GM19328 (cell line): ENCODE results near the gene ITGAE.
"Not testable (repeated sequence)": the region's sequence is repeated elsewhere in the genome, so short reads cannot be mapped to it uniquely, and the experiment has no call there.

ENCODE experiments used
- ATAC-seq: cut with Tn5 transposase; IDR thresholded peaks from one replicate; pipeline ENCODE4 v1.9.1; 2021; ENCODE audit warnings: mild to moderate bottlenecking, moderate library complexity; ENCODE audit not compliant: unreplicated experiment

Gene ITGAE

DNA sequence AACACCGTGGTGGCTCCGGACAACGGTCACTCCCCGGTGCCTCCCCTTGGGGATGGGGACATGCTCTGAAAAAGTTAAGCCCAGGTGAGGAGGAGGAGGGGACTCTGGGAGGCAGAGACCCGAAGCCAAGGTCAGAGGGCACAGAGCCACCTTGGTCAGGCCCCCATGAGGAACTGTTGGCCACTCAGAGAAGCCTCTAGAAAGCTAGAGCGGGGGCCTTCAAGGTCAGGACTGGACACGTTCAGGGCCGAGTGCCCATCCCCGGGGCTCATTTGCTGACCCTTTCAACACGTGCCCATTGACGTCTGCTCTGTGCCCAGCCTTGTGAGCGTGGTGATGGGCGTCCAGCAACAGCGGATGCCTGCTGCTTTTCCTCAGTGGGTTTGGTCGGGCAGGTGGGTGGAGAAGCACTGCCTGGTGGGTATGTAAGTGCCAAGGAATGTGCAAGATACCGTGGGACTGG, 39.0 kb downstream of the ITGAE start:
- no peak for ATAC-seq

DNA sequence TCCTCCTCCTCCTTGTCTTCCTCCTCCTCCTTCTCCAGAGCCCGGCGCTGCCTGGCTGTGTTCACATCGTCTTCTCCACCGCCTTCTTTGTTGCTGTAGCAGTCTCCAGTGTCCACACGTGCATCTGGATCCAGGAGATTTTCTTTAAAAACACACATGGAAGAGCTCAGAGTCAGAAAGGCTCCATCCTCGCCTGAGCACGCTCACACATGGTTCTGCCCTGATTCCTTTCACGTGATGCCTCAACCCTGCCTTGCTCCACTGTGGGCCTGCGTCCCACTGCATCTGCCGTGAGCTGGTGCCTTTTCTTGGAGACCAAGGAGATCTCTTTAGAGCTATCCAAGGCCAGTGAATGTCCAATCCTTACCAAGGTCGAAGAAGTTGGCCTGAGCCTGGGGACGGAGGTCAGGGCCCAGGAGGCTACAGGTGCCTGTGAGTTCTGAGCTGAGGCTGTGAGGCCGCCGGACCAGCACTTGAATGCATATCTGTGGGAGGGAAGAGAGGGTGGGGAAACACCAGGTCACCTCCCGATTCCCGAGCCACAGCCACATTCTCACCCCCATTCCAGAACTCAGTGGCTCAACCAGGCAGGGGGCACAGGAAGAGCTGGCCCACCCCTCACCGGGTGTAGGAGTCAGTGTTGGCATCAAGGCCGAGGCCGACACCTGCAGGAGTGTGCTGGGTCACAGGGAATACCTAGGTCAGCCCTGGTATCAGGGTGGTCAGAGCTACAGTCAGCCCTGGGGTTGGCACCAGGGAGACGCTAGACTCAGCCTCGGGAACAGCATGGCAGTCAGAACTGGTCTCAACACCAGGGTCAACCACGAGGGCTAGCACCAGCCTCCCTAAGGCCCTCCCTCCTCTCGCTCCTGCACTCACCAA, 39.7 kb downstream of the ITGAE start:
- no peak for ATAC-seq

- no peak for ATAC-seq
Measured at GRCh38 chr17:3759597-3760216, 41.3 kb downstream of the ITGAE start.

DNA sequence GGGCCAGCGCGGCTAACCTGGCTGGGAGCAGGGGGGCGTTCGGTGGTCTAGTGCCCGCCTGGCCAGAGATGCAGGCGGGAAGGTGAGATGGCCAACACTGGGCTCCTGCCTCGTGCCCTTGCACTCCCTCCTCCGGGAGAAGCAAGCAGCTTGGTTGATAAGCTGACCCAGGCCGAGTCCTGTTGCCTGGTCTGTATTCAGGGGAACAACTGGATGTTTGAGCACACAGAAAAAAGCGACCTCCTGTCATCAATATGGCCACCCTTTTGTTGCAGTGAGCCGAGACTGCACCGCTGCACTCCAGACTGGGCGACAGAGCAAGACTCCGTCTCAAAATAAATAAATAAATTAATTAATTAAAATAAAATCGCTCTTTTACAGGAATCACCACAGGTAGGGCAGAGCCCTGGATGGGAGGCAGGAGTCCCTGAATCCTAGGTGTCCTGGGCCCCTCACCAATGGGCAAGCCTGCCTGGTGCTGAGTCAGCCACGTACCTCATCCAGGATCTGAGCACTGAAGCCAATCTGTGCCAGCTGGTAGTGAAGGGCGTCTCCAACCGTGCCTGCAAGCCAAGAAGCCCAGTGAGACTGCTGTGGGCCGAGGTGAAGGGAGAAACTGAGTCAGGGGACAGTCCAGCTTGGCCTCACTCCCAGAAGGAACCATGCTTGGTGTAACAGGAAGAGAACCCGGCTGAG, 45.5 kb downstream of the ITGAE start:
- ATAC-seq: no peak

GRCh38 chr17:3754458-3755334, 46.3 kb downstream of the ITGAE start:
- ATAC-seq: no peak

- ATAC-seq: no peak
Measured at GRCh38 chr17:3754066-3754457, 46.9 kb downstream of the ITGAE start.

GRCh38 chr17:3753624-3754023, 47.4 kb downstream of the ITGAE start:
- ATAC-seq: no peak

DNA sequence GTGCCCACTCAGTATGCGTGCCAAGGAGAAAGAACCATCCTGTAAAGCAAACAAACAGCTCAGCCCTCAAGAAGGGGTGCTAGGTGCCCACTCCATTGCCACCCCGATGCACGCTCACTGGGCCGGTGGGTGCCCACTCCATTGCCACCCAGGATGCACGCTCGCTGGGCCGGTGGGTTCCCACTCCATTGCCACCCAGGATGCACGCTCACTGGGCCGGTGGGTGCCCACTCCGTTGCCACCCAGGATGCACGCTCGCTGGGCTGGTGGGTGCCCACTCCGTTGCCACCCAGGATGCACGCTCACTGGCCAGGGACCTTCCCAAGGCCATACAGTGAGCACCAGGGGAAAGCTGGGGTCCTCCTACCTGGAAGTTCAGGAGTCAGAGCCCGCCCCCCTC, 49.2 kb downstream of the ITGAE start:
- ATAC-seq: no peak

- no peak for ATAC-seq
Measured at GRCh38 chr17:3750926-3751325, 50.1 kb downstream of the ITGAE start.

DNA sequence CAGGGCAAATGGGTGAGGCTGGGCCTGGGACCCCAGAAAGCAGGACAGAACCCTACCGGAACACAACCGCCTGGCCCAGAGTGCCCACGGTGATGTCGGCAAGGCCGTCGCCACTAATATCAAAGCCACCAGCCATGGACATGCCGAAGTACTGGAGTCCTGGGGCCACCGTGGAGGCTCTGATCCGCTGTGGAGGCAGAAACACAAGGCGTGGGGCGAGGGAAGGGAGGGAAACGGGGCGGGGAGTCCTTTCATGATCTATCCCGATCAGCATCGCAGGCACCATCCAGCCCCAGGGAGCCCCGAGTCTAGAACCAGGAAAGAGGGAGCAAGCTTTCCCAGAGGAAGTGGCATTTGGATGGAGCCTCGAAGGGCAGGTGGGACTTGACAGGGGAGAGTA, 50.7 kb downstream of the ITGAE start:
- ATAC-seq: no peak

DNA sequence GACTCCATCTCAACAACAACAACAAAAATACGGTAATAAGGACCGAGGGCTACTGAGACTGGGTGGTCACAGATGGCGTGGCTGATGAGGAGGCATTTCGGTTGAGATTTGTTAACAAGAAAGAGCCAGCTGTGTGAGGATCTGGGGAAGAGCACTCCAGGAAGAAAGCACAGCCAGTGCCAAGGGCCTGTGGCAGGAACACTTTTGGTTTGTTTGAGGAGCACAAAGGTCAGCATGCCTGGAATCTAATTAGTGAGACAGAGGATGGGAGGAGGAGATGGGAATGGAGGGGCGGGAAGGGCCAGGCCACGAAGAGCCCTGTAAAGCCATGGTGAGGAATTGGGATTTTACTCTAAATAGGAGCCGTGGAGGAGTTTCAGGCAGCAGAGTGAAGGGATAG, 52.4 kb downstream of the ITGAE start:
- ATAC-seq: no peak

DNA sequence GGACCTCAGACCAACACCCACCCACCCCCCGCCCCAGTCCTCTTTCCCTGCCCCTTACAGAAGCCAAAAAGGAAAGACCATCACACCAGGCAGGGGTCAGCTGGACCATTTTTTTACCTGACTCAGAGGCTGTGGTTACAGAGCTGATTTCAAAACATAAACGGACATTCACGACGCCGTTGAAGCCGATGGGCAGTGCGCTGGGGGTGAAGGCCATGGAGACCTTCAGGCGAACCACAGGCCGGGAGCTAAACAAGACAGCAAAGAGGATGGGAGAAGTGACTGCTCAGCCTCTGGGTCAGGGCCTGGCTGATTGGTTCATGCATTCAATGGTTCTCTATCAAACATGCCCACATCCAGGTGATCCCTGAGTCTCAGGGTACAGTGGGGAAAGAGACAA, 53.2 kb downstream of the ITGAE start:
- ATAC-seq: no peak

- ATAC-seq: no peak
Measured at GRCh38 chr17:3745071-3745470, 55.9 kb downstream of the ITGAE start.

DNA sequence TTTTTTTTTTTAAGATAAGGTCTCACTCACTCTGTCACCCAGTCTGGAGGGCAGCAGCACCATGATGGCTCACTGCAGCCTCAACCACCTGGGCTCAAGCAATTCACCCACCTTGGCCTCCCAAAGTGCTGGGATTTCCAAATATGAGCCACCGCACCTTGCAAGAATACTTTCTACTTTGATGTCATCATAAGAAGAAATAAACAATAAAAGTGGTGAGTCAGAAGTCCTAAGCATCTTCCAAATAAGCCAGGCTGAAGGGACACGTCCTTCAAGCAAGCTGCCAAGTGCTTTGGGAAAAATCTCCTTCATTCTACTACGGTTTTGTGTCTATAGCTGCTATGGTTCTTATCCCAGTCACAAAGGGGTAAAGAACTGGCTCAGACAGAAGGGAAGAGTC, 57.0 kb downstream of the ITGAE start:
- no peak for ATAC-seq

DNA sequence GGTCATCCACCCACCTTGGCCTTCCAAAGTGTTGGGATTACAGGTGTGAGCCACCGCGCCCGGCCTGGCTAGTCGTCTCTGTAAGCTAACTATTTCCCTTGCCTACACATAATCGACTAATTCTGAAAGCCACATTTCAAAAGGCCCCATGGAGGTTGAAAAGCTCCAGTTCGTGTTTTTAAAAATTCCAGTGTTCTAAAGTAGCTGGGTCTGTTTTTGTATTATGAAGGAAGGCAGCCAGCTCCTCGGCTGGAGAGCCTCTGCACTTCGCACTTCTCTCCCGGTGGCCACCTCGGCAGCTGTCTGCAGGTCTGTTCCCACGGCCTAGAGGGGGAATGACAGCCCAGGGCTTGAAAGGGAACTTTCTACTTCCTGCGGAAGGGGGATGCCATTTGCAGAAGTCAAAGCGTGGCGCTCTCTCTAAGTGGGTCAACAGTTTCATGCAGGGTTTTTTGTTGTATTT, 60.3 kb downstream of the ITGAE start:
- ATAC-seq: no peak

DNA sequence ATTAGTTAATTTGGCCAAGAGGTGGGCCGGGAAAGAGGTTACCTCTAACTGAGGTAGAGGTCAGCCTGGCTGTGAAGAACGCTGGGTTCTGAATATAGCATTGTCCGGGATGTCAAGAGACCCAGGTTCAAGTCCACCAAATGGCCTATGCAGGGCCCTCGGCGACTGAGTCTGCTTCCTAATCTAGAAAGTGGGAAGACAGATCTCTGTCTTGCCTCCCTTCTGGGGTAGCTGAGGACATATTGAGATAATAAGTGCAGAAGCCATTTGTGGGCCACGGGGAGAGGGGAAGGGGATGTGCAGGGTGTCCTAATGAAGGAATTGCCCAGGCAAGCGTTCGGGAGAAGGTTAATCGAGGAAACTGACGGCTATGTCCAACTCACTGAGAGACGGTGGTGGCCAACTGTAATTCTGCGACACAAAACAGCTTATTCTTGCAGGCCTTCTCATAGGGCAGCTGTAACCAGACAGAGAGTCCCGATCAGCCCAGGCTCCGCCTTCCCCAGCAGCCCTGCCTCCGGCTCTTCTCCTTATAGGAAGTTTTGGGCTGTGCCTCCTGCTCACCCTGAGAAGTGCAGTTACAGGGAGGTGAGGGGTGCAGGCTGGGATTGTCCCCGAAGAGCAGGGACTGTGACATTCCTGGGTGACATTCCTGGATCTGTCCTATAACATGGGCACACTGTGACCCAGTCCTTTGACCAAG, 61.4 kb downstream of the ITGAE start:
- ATAC-seq: no peak

DNA sequence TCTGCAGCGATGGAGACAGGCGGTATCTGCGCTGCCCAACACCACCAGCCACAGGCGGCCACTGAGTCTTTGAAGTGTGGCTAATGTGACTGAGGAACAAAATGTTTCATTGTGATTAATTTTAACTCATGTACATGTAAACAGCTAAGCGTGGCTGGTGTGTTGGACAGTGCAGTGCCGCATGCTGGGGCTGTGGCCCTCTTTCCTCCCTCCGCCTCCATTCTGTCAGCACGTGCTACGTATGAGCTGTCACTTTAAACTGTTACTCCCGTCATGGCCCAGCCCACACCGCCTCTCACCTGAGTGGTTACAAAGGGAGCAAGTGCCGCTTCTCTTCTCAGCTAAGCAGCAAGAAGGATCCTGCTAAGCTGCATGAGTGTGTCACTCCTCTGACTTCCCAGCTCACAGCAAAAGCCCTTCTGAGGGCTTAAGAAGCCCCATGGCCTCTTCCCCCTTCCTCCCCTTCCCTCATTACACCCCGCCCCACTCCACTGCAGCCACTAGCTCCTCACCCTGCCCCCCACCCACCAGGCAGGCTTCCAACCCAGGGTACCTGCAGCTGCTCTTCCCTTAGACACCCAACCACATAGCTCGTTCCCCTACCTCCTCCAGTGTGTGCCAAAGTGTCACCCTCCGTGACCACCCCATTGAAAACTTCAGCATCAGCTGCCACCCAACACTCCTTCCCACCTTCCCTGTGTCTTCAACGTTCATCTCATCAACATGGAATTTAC, 62.3 kb downstream of the ITGAE start:
- no peak for ATAC-seq

DNA sequence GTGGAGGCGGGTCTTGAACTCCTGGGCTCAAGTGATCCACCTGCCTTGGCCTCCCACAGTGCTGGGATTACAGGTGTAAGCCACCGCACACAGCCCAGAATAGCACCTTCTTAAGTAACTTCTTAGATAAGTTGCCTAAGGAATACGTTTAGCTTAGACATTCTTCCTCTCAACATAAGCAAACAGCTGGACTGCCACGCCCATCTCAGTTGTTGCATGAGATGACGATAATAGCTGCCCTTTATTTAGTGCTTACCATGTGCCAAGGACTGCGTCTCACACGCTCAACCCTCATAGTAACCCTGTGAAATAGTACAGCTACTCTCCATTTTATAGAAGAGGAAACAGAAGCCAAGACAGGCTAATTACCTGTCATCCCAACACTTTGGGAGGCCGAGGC, 65.5 kb downstream of the ITGAE start:
- ATAC-seq: no peak

GRCh38 chr17:3734911-3735276, 66.1 kb downstream of the ITGAE start:
- ATAC-seq: not testable (repeated sequence)
